ENCODE data around the gene BRAT1.

- TF ChIP-seq CTCF (IDR thresholded peaks at IDR 0.05; ENCODE audit: low read length) = no peak
- no peak for TF ChIP-seq EZH2 (IDR thresholded peaks at IDR 0.05; ENCODE audit: borderline replicate concordance, low read length)
These were observed 16.1 kb upstream of the BRAT1 start for GRCh38 chr7:2571409-2571808.
